ENCODE measurements around the gene NGFR.

Gene NGFR

DNA sequence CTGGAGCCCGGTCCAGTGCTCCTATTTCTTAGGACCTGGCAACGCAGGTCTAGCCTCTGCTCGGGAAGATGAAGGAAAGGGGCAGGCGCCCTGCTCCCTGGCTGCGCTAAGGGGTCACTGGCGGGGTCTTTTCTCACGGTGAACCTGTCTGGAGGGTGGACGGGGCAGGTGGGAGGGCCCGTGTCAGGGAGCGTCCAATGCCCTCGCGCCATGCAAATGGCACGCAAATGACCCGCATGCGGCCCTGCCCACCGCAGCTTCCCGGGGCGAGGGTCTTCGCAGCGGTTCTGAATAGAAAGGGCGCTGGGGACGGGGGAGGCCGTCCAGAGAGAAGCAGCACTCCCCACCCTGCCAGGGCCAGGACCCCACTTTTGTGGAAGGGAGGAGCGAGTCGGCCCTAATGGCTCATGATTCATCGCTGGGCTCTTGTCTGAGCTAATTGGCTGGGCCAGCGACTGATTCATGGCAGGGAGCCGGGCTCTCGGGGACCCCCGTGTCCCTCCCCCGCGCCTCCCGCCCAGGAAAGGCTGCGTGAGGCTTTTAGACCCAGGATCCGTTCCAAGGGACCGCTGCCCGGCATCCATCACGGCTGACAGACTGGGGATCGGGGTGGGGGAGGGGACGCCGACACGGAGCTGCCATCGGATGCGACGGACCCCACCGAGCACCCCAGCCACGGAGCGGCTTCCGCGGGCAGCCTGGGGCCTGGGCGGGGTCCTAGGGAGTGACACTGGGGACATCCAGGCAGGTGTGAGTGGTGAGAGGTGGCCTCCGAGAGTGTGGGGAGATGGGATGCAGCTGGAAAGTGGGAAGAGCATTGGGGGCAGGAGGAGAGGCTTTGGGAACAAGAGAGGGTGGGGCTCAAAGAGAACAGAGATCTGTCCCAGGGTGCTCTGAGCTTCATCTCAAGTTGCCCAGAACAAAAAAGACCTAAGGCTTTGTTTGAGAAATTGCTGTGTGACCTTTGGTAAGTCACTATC lies 25.0 kb upstream of the NGFR start:
- DNase-seq (ENCODE audit: low read depth), result no peak
- H3K4me3 ChIP-seq (ENCODE audit: low read length), result peak overlapping the region; percentile 25
- TF ChIP-seq, protein P1, sequence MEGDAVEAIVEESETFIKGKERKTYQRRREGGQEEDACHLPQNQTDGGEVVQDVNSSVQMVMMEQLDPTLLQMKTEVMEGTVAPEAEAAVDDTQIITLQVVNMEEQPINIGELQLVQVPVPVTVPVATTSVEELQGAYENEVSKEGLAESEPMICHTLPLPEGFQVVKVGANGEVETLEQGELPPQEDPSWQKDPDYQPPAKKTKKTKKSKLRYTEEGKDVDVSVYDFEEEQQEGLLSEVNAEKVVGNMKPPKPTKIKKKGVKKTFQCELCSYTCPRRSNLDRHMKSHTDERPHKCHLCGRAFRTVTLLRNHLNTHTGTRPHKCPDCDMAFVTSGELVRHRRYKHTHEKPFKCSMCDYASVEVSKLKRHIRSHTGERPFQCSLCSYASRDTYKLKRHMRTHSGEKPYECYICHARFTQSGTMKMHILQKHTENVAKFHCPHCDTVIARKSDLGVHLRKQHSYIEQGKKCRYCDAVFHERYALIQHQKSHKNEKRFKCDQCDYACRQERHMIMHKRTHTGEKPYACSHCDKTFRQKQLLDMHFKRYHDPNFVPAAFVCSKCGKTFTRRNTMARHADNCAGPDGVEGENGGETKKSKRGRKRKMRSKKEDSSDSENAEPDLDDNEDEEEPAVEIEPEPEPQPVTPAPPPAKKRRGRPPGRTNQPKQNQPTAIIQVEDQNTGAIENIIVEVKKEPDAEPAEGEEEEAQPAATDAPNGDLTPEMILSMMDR (conservative IDR thresholded peaks at IDR 0.05; ENCODE audit: low read depth, low read length), result no peak

DNA sequence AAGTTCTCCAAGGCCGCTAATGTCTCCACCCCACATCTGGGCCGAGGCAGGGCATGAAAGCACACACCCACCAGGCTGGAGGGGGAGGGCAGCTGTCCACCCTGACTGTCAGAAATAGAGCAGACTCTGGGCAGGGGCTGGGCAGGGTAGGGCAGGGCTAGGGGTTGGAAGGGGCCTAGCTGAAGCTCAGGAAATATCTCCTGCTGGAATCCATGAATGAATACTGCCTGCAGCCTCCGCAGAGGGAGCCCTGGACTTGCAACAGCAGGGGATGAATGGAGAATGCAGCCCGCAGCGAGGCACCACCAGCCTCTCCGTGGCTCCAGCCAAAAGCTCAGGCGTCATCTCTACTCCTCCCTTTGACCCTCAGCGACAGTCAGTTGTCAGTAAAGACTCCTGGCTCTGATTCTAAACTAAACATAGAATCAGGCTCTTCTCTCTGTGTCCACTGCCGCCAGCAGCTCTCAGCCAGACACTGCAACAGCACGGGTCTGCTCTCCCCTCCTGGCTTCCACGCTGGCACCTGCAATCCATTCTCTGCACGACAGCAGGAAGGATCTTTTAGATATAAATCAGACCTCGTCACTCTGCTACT lies 23.9 kb upstream of the NGFR start:
- TF ChIP-seq, protein P1 (conservative IDR thresholded peaks at IDR 0.05; ENCODE audit: low read depth, low read length), result no peak
- DNase-seq (ENCODE audit: low read depth), result no peak
- H3K4me3 ChIP-seq (ENCODE audit: low read length), result no peak overlapping the region

DNA sequence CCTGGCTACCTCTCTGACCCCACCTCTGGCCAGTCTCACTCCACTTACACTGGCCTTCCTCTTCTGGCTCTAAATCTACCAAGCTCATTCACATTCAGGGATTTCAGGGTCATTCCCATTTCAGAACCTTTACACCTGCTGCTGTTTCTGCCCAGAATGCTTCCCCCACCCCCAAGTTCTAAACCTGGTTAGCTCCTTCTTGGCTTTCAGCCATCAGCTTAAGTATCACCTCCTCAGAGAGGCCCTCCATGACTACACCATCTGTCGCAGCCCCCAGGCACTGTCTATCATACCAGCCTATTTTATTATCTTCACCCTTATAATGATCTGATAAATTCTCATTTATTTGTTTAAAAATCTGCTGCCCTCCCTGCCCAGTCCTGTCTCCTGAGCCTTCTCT lies 23.3 kb upstream of the NGFR start:
- TF ChIP-seq, protein P1 (conservative IDR thresholded peaks at IDR 0.05; ENCODE audit: low read depth, low read length), result no peak
- no peak overlapping the region for H3K4me3 ChIP-seq (ENCODE audit: low read length)
- DNase-seq (ENCODE audit: low read depth), result no peak

DNA sequence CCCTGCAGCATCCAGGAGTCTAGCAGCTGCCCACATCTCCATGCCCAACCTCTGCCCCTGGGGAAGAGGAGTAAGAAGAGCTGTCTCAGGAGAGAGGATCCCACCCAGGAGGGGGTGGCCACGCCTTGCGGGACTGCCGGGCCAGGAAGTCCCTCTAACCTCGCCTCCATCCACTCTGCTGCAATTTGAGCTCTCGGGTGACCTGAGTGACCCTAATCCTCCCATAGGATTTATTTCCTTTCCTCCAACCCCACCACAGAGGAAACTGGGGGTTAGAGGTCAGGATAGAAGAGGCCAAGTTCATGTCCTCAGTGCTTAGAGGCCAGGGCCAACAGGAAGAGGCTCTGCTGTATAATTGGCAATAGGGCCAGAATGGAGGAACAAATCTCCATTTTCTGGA lies 22.6 kb upstream of the NGFR start:
- no peak overlapping the region for H3K4me3 ChIP-seq (ENCODE audit: low read length)
- DNase-seq (ENCODE audit: low read depth), result no peak
- TF ChIP-seq, protein P1 (conservative IDR thresholded peaks at IDR 0.05; ENCODE audit: low read depth, low read length), result no peak

DNA sequence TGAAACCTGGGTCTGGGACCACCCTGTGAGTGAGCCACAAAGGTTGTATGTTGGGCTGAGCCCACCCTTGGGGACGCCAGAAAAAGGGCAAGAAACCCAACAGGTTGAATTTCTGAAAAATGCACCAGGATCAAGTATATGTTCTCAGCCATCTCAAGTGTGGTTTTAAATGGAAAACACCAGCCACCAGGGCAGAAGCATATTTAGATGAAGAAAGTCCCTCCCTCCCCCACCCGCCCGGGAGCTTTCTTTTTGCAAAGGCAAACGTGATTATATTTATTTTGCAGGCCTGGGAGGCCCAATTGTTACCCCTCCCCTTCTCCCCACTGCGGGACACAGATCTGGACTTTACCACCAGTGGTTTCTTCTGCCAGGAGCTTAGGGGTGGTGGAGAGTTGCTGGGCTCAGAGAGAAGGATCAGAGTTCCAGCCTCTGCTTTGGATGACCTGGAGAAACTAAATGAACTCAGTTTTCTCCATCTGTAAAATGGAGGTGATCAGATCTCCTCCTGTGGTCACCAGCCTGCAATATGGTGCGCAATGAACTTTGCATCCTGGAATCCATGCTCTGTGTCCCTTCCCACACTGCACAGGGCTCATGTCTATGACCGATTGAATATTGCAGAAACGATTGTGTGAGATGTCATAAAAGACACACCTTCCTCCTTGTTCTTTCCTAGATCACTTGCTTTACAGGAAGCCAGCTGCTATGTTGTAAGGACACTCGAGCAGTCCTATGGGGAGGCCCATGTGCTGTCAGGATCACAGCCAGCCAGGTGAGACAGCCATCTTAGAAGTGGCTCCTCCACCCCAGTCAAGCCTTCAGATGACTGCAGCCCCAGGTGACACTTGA lies 21.0 kb upstream of the NGFR start:
- TF ChIP-seq, protein P1 (conservative IDR thresholded peaks at IDR 0.05; ENCODE audit: low read depth, low read length), result no peak
- H3K4me3 ChIP-seq (ENCODE audit: low read length), result no peak overlapping the region
- no peak for DNase-seq (ENCODE audit: low read depth)

DNA sequence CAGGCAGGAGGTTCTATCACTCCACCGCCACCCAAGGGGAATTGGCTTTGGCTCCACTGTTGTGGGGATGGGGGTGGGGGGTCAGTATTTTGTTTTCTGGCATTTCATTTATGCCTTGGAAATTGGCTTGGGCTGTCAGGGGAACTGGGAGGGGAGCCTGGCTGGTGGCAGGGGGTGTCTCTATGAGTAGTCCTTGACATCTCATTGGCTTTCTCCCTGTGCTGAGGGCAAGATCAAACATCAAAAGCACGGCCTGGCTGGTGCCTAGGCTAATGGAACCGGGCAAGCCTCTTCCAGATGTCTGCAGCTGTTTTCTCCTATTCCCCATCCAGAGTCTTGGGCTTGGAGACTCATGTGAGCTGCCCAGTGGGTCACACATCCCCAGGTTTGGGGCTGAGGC lies 17.4 kb upstream of the NGFR start:
- no peak overlapping the region for H3K4me3 ChIP-seq (ENCODE audit: low read length)
- TF ChIP-seq, protein P1 (conservative IDR thresholded peaks at IDR 0.05; ENCODE audit: low read depth, low read length), result no peak
- DNase-seq (ENCODE audit: low read depth), result no peak
